ENCODE data around the gene RASGEF1B.

DNA sequence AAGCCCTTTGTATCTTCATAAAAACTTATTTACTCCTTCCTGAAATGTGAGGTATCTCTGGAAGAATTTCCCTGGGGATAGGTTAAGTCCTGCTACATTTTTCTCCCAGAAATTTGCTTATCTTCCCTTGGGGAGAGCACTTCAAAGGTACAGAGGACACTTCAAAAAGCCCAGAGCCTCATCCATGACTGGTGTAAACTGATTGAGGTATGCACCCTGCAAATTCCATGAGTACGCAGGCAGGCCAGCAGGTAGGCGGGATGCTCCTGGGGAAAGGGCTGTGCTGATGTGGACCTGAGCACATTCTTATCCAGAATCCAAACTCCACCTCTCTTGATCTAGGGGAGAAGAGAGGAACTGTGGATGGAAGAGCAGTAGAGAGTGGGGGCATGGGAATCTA is 26.3 kb upstream of the RASGEF1B start:
- TF ChIP-seq, protein P1, sequence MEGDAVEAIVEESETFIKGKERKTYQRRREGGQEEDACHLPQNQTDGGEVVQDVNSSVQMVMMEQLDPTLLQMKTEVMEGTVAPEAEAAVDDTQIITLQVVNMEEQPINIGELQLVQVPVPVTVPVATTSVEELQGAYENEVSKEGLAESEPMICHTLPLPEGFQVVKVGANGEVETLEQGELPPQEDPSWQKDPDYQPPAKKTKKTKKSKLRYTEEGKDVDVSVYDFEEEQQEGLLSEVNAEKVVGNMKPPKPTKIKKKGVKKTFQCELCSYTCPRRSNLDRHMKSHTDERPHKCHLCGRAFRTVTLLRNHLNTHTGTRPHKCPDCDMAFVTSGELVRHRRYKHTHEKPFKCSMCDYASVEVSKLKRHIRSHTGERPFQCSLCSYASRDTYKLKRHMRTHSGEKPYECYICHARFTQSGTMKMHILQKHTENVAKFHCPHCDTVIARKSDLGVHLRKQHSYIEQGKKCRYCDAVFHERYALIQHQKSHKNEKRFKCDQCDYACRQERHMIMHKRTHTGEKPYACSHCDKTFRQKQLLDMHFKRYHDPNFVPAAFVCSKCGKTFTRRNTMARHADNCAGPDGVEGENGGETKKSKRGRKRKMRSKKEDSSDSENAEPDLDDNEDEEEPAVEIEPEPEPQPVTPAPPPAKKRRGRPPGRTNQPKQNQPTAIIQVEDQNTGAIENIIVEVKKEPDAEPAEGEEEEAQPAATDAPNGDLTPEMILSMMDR (IDR thresholded peaks at IDR 0.05) = no peak
- no peak for TF ChIP-seq POLR2A (IDR thresholded peaks at IDR 0.05)

Data from esophagus squamous epithelium (tissue), 4 donors.